Measurements from ENCODE around the gene LAPTM4A. TPM values are rescaled to one million over a fixed set of nuclear protein-coding genes. Genes with fewer than 3 reads are reported as not detected.

Gene LAPTM4A
- total and polyA plus RNA-seq, 9 donors: 170 to 843 (median 282) TPM

DNA sequence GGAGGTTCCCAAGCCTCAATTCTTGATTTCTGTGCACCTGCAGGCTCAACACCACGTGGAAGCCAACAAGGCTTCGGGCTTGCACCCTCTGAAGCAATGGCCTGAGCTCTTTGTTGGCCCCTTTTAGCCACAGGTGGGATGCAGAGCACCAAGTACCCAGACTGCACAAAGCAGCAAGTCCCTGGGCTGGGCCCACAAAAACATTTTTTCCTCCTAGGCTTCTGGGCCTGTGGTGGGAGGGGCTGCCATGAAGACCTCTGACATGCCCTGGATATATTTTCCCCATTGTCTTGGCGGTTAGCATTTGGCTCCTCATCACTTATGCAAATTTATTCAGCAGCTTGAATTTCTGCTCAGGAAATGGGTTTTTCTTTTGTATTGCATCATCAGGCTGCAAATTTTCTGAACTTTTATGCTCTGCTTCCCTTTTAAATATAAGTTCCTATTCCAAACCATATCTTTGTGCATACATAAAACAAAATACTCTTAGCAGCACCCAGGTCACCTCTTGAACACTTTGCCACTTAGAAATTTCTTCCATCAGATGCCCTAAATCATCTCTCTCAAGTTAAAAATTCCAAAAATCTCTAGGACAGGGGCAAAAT lies 29.9 kb downstream of the LAPTM4A start:
- DNase-seq: no peak
- 73 to 93% (median 84%) methylated on average over 3 of the region's 3 CpGs for WGBS, 3 donors
- no peaks in the 10 kb centered on the region for H3K9me3 ChIP-seq
- TF ChIP-seq, protein P1, sequence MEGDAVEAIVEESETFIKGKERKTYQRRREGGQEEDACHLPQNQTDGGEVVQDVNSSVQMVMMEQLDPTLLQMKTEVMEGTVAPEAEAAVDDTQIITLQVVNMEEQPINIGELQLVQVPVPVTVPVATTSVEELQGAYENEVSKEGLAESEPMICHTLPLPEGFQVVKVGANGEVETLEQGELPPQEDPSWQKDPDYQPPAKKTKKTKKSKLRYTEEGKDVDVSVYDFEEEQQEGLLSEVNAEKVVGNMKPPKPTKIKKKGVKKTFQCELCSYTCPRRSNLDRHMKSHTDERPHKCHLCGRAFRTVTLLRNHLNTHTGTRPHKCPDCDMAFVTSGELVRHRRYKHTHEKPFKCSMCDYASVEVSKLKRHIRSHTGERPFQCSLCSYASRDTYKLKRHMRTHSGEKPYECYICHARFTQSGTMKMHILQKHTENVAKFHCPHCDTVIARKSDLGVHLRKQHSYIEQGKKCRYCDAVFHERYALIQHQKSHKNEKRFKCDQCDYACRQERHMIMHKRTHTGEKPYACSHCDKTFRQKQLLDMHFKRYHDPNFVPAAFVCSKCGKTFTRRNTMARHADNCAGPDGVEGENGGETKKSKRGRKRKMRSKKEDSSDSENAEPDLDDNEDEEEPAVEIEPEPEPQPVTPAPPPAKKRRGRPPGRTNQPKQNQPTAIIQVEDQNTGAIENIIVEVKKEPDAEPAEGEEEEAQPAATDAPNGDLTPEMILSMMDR (IDR thresholded peaks at IDR 0.05): no peak
- TF ChIP-seq POLR2A (IDR thresholded peaks at IDR 0.05) (no peak), EP300 (IDR thresholded peaks at IDR 0.05) (no peak)
- no peaks in the 10 kb centered on the region for H3K4me1 ChIP-seq (ENCODE audit: insufficient read depth)
- no peak overlapping the region for H3K27ac ChIP-seq
- intact Hi-C loops (cut with DNase I): no loop called here
- no peaks in the 10 kb centered on the region for H3K27me3 ChIP-seq
- H3K36me3 ChIP-seq: no peaks in the 10 kb centered on the region
- H3K4me3 ChIP-seq: no peak overlapping the region

DNA sequence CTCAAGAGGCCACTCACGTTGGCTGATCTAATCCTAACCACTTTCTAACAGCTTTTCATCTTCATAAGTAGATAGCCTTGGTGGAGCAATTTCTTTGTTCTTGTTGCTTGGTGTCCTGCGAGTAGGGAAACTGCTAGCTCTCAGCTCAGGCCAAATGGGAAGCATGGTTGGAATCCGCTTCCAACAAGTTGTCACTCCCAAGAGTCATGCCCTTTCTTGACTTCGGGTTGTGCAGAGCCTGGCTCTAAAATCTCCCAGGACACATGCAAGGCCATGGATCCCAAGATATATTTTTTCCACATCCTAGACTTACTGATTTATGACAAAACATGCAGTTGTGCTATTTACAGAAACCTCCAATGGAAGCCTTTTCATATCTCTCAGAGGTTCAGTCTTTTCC lies 31.7 kb downstream of the LAPTM4A start:
- TF ChIP-seq, protein P1 (IDR thresholded peaks at IDR 0.05): no peak
- TF ChIP-seq EP300 (IDR thresholded peaks at IDR 0.05): no peak
- TF ChIP-seq POLR2A (IDR thresholded peaks at IDR 0.05): no peak
- intact Hi-C loops (cut with DNase I): loop anchor here in 2 of 4 donors (5.0 to 10.0 kb wide), 2 partner anchors 73 to 75 kb away; no protein-coding TSS in a partner anchor
- Histone ChIP-seq H3K9me3 (no peaks in the 10 kb centered on the region), H3K27me3 (no peaks in the 10 kb centered on the region), H3K4me3 (no peak overlapping the region), H3K27ac (no peak overlapping the region), H3K4me1 (ENCODE audit: insufficient read depth) (no peaks in the 10 kb centered on the region), H3K36me3 (no peaks in the 10 kb centered on the region)
- 85 to 92% (median 85%) methylated on average over 4 of the region's 4 CpGs for WGBS, 3 donors
- DNase-seq: no peak

DNA sequence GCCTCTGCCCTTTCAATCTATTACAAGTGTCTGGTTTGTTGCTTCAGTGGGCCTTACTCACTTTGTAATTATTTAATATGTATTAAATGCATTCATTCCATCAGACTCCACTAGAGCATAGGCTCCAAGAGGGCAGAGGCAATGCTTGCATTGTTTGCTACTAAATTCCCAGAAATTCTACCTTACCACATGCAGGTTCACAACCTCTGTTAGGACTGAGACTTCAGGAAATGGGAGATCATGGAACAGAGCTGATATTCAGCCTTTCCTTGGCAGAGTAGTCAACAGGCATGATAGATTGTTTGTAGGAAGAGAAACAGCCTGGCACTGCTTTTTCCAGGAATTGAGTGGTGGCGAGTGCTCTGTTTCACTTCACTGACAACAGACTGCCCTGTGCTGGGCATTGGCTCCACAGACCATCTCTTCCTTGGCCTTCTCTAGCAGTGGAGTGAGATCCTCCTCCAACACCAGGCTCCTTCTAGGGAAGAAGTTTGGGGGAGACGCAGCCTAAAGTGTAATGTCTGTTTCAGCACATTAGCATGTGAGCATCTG lies 32.8 kb downstream of the LAPTM4A start:
- intact Hi-C loops (cut with DNase I): loop anchor here in 2 of 4 donors (5.0 to 10.0 kb wide), 2 partner anchors 74 to 76 kb away; no protein-coding TSS in a partner anchor
- Histone ChIP-seq H3K4me1 (ENCODE audit: insufficient read depth) (no peaks in the 10 kb centered on the region), H3K27ac (no peak overlapping the region), H3K4me3 (no peak overlapping the region), H3K36me3 (no peaks in the 10 kb centered on the region), H3K27me3 (no peaks in the 10 kb centered on the region), H3K9me3 (no peaks in the 10 kb centered on the region)
- 87 to 94% (median 92%) methylated on average over 2 of the region's 2 CpGs for WGBS, 3 donors
- TF ChIP-seq EP300 (IDR thresholded peaks at IDR 0.05) (no peak), POLR2A (IDR thresholded peaks at IDR 0.05) (no peak)
- TF ChIP-seq, protein P1 (IDR thresholded peaks at IDR 0.05): no peak
- DNase-seq: no peak

DNA sequence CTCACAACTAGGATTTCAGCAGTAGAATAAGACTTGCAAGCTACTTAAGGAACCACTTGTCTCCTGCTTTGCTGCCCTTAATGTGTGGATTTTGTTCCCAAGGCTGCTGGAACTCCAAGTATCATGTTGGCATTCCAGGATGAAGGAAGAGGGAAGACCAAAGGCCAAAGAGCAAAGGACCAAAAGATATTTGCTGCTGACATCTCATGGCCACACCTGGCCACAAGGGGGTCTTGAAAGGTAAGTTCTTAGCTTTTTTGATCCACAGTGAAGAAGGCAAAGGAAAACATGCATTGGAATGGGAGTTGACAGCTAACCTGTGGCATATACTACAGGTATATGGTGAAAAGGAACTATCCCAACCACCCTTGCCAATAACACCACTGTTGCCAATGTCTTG lies 35.1 kb downstream of the LAPTM4A start:
- H3K4me1 ChIP-seq (ENCODE audit: insufficient read depth): peaks cover 8% of the 10 kb centered on the region
- intact Hi-C loops (cut with DNase I): loop anchor here in 2 of 4 donors (5.0 to 10.0 kb wide), 2 partner anchors 76 to 78 kb away; no protein-coding TSS in a partner anchor
- DNase-seq: no peak
- H3K27me3 ChIP-seq: no peaks in the 10 kb centered on the region
- H3K36me3 ChIP-seq: no peaks in the 10 kb centered on the region
- H3K9me3 ChIP-seq: no peaks in the 10 kb centered on the region
- TF ChIP-seq EP300 (IDR thresholded peaks at IDR 0.05) (no peak), POLR2A (IDR thresholded peaks at IDR 0.05) (no peak)
- TF ChIP-seq, protein P1 (IDR thresholded peaks at IDR 0.05): no peak
- no peak overlapping the region for H3K4me3 ChIP-seq
- no peak overlapping the region for H3K27ac ChIP-seq
